HG03280 (cell line): ENCODE measurements around the gene WDR54.
"Not testable (repeated sequence)": the region's sequence is repeated elsewhere in the genome, so short reads cannot be mapped to it uniquely, and the experiment has no call there.

Experiments used
- ATAC-seq: cut with Tn5 transposase; IDR thresholded peaks from one replicate; pipeline ENCODE4 v1.9.1; 2021; ENCODE audit warnings: mild to moderate bottlenecking, moderate library complexity; ENCODE audit not compliant: unreplicated experiment

Gene WDR54

DNA sequence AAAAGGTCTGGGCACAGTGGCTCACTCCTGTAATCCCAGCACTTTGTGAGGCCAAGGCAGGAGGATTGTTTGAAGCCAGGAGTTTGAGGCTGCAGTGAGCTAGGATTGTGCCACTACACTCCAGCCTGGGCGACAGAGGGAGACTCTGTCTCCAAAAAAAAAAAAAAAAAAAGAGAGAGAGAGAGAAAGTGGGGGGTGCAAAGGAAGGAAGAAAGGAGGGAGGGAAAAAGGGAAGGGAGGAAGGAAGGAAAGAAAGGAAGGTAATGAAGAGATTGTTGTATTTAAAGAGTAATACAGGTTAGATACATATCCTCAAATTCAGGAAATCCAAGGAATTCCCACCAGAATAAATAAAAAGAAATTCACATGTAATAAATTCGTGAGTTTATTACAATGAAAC, 19.6 kb upstream of the WDR54 start:
- ATAC-seq, result no peak

GRCh38 chr2:74406035-74406434, 15.5 kb upstream of the WDR54 start:
- no peak for ATAC-seq

DNA sequence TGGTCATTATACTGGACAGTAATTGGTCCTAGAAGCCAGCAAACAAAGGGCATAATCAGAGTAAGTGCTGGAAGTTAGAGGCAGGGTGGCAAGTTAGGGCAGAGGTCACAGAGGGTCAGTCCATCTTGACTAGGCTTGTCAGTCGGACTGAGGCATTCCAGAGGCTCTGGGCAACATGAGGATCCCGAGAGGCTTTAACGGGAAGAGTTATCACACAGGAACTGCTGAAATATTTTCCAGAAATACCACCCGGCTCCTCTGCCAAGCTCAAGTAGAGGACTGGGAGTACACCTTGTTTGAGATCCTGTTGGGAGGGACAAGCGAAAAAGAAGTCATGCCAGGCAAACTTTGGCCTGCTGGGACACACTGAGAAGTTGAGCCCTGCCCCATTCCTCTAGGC, 13.8 kb upstream of the WDR54 start:
- no peak for ATAC-seq

GRCh38 chr2:74413001-74413698, 8.4 kb upstream of the WDR54 start:
- ATAC-seq, result no peak

- ATAC-seq, result no peak
Observed at GRCh38 chr2:74414441-74414840, 7.1 kb upstream of the WDR54 start.

DNA sequence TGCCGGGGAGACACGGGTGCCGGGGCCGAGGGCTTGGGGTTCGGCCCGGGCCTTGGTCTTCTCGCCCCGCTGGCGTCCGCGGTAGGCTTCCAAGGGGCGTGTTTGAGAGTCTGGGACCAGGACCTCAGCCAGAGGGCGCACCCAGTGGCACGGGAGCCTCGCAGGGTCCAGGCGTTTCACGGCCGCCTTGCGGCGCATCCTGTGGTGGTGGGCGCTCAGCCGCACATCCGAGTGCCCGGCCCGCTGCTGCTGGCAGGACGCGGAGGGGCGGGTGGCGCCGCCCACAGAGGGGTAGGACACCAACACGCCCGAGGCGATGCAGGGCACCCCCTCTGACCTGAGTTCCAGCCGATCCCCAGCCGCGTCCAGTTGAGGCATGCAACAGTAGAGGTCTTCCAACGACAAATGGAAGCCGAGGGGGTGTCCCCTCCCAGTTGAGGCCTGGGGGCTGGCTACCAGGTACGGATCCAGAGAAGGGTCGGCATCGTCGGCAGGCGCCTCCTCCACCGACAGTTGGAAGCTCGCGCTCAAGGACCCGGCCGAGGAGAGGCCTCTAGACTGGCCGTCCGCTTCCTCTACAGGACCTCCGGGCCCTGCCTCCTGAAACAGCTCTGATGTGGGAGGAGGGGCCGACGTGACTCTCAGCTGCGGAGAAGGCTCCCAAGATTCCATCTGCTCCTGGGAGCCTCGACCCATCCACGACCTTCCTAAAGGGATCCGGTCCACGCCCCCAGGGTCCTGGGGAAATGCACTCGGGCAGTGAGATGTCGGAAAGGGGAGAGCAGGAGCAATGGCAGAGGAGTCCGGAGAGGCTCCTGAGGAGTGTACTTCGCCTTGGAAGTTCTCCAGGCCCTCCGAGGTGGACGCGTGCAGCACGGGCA, 6.4 kb upstream of the WDR54 start:
- ATAC-seq, result no peak

DNA sequence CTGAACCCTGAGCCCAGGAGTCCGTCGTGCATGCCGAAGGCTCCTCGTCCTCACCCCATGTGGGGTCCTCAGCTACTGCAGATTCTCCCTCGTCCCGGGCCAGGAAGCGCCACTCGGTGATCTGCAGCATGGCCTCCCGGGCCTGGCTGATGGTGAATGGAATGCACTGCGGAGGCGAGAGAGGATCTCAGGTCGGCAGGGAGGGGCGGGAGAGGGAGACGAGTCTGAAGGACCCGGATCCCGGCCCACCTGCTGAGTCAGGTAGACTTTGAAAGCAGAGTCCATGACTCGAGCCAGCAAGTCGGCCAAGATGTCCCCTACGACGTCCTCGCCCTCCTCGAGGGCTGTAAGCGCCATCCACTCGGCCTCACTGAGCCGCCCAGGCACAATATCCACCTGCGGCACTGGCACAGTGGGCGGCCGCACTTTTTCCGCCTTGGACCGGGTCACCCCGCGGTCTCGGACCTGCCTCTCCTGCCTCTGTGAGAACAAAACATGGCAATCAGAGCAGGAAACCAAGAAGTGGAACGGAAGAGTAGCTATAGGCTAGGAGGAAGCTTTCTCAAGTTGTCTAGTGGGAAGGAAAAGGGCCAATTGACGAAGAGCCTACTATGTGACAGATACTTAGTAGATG, 5.7 kb upstream of the WDR54 start:
- no peak for ATAC-seq

DNA sequence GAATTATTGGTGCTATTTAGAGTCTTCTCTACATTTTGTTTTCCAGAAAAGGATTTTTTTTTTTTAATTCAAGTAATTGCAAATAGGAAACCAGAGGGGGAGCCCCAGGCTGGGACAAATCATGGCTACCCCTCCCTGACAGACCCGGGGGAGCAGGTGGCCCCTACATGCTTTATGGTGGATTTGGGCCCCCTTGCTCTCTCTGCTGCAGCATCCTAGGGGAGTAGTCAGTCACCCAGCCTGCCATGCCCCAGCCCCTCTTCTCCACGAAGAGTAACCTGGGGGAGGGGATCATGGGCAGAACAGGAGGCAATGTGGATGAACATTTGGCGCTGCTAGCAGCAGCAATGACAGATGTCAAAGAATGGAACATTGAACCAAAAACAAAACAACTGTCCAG, 4.8 kb upstream of the WDR54 start:
- ATAC-seq, result no peak

- no peak for ATAC-seq
Observed at GRCh38 chr2:74417197-74417596, 4.3 kb upstream of the WDR54 start.

GRCh38 chr2:74417763-74418162, 3.8 kb upstream of the WDR54 start:
- no peak for ATAC-seq

DNA sequence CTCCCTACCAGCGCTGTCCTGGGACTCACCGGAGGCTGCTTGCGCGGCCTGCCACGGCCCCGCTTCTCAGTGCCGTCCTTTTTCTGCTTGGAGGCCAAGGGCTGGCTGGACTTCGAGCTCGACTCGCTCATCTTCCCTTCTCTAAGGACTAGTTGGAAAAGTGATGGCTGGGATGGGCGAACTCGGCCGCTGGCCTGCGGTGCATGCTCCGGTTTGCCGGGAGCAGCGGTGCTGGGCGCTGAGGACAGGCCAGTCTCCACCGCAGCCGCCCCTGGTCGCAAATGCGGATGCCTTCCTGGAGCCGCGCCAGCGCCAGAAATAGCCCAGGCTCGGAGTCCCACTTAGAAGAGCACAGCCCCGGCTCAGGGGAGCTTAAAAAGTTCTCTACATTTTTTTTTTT, 3.2 kb upstream of the WDR54 start:
- ATAC-seq, result no peak

DNA sequence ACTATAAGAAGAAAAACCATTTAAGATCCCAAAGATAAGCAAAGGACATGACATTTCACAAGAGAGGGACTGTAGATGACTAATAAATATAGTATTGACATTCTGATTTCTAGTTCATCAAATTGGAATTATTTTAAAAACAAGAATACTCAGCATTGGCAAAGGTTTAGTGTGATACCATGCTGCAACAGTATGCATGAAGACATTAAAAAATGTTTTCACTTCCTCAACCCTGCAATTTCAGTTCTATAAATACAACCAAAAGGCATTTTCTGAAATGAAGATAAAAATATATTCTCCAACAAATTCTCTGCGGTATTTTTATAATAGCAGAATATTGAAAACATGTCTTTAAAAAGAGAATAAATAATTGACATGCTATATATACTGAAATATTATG, 2.2 kb upstream of the WDR54 start:
- ATAC-seq, result no peak

GRCh38 chr2:74420006-74420405, 1.5 kb upstream of the WDR54 start:
- no peak for ATAC-seq

- not testable (repeated sequence) for ATAC-seq
Observed at GRCh38 chr2:74420443-74421103, 957 bp upstream of the WDR54 start.

DNA sequence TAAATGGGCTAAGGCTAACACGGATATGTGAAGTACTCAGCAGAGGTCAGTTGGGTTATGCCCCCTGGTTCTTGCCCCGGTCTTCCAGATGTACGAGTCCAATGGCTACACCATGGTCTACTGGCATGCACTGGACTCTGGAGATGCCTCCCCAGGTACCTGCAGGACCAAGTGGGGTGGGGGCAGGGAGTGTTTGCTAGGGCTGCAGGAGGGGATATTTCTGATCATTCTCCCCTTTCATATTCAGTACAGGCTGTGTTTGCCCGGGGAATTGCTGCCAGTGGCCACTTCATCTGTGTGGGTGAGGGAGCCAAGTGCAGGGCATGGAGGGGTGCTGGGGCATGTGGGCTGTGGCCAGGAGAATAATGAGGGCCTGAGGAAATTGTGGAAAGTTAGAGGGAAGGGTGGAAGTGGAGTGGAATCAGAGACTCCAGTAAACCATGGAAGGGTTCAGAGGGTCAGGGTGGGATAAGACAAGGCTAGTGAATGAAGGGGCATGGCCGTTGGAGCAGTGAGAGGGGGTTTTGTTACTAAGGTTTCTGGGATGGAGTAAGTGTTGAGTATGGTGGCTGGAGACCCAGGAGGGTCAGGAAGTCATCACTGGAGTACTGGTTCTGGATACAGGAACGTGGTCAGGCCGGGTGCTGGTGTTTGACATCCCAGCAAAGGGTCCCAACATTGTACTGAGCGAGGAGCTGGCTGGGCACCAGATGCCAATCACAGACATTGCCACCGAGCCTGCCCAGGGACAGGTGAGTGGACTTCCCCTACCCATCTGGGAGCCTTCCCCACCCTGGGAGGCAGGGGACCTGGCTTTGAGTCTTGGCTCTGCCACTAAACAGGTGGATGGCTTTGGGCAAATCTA, 1.9 kb downstream of the WDR54 start:
- no peak for ATAC-seq

GRCh38 chr2:74424139-74424992, 2.8 kb downstream of the WDR54 start:
- no peak for ATAC-seq

DNA sequence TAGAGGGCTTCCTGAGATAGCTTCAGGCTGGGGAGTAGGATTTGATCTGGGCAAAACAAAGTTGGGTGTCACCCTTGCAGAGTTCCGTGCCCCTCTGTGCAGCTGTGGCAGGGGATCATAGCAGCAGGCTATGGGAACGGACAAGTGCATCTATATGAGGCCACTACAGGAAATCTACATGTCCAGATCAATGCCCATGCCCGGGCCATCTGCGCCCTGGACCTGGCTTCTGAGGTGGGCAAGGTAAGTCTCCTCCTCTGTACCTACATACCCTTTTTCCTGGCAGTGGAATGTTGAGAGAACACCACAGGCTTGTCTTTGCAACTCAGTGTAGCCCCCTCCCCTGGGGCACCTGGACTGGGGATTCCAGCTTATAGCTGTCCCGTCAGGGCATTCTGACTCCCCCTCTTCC, 3.5 kb downstream of the WDR54 start:
- no peak for ATAC-seq

GRCh38 chr2:74425523-74425922, 4.0 kb downstream of the WDR54 start:
- no peak for ATAC-seq

- ATAC-seq, result no peak
Observed at GRCh38 chr2:74426181-74426758, 4.7 kb downstream of the WDR54 start.
